ENCODE measurements around the gene SLC2A9.
"Not testable (repeated sequence)": the region's sequence is repeated elsewhere in the genome, so short reads cannot be mapped to it uniquely, and the experiment has no call there.

Gene SLC2A9

DNA sequence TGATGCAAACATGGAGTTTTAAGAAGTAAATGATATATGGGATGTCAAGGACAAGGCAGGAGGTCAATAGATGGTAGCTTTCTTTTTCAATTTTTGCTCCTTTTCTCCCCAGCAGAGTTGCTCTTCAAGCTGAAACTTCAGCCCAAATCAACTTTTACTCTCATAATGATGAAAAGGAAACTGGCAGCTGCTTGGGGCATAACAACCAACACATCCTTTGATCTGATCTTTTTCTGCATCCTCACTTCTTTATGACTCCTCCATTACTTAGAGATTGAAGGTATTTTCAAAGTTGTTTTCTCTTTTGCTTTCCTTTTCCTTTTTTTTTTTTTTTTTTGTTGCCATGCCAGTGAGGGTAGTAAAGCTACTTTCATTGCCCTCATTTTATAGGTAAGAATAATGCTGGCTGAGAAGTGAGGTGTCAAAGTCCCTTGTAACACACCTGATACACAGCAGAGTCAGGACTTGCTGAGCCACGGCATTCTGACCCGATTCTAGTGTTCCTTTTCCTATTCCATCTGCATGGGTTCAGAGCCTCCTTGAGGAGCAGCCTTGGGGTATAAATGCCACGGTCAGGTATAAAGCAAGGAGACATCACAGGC, 26.9 kb downstream of the SLC2A9 start:
- no peak for DNase-seq

DNA sequence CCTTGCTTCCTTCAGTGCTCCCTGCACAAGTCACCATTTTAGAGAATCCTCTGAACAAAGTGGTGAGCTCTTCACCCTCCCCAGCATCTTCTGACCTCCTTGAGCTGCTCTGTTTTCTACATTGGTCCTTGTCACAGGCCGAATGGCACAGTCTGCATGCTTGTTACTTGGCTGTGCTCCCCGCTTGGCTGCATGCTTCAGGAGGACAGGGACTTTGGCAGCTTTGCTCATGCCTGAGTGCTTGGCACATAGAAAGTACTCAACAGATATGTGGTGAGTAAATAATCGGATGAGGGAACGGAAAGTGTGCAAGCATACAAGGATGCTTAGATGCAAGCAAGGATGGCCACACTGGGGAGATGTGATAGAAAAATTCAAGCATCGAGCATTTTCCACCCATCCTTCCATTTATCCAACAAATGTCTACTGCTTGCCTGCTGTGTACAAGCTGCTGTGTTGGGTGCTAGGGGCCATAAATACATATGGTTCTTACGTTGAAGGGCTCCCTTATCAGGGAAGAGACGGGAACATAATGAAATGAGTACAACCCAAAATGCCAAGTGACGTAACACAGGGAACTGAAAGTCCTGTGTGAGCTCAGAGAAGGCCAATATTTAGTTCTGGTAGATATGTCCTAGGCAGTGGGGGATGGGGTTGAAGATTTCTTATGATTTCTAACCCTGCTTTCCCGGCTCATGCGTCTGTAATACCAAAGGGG, 31.2 kb downstream of the SLC2A9 start:
- no peak for DNase-seq

DNA sequence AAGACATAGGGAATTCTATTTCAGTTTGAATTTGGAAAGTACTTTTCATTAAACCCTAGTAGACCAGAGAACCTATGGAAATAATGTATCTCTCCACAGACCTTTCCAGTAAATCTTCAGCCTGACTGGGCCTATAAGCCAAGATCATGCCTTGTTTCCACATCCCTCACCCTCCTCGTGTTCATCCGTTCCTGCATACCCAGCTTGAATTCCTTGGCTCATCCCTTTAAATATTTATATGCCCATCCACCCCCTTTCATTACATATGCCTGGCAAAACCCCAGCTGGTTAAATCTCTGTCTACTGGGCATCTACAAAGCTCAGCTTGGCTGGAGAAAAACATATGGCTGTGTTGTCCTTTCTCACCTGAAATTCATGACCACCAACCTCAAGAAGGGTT, 32.4 kb downstream of the SLC2A9 start:
- DNase-seq: no peak

DNA sequence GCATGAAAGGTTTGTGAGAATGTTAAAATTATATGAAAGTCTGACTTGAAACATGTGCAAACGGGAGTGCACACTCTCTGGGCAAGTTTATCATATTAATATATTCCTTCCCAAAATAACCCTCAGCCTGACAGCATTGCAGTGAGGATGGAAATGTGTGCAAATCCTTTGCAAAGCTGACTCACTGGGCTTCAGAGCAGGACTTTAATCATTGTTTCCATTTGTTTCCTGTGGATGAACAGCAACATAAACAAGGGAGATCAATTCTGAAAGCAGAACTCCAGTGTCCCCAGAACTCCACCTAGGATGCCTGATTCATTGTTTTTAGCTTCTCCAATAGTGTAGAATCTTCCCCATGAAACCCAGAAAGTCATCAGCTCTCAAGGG, 32.9 kb downstream of the SLC2A9 start:
- no peak for DNase-seq

DNA sequence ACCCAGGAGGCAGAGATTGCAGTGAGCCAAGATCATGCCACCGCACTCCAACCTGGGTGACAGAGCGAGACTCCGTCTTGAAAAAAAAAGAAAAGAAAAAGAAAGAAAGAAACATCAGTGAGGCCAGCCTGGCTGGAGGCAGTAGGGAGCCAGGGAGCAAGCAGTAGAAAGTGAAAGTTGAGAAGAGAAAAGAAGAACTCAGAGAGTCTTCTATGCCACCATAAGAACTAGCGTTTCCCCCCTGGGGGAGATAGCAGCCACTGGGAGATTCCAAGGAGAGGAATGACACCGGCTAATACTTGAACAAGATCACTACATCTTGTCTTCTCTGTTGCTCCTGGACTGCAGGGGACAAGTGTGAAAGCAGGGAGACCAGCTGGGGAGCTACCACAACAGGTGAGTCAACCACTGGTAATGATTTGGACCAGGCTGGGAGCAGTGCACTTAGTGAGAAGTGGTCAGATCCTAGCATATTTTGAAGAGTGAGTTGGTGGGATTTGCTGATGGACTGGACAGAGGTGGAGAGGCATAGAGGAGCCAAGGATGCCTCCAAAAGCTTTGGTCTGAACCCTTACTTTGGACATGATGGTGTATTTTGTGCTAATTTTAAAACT, 33.4 kb downstream of the SLC2A9 start:
- no peak for DNase-seq

DNA sequence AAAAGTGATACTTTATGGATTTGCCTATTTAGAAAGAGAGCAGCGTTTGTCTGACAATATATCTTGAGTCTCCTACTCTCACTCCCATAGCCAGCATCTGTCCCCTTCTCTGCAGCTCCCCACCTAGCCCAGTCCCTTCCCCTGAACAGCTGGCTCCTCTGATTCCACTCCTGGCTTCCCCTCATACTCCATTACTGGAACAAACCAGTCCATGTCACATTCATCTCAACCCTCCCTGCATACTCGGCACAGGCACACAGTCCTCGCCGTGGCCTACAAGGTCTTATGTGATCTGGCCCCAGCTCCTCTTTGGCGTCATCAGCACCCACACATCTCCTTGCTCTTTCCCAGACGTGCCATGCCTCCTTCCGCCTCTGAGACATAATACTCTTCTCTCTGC, 36.7 kb downstream of the SLC2A9 start:
- DNase-seq: no peak

DNA sequence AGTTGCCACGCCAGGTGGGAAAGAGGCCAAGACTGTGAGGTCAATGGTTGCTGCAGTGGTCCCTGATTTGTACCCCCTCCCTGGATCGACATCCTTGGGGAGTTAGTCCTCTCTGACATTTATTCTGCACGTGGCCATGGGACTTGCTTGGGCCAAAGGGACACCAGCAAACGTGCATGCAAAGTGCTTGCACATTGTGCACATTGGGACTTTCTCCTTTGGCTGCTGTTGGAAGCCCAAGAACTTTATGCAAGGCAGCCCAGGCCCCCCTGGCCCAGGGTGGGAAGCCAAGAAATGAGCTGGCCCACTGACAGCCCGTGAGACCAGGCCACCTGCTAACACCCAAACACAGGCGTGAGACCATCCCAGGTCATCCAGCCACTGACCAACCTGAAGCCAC, 38.1 kb downstream of the SLC2A9 start:
- DNase-seq: no peak

DNA sequence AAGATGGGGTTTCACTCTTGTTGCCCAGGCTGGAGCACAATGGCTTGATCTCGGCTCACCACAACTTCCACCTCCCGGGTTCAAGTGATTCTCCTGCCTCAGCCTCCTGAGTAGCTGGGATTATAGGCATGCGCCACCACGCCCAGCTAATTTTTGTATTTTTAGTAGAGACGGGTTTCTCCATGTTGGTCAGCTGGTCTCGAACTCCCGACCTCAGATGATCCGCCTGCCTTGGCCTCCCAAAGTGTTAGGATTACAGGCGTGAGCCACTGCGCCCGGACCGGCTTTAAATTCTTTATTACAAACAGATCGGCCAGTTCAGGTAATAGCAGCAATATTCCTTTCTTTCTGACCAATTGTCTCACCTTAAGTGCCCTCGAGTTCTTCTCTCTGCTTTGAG, 39.4 kb downstream of the SLC2A9 start:
- DNase-seq: not testable (repeated sequence)

DNA sequence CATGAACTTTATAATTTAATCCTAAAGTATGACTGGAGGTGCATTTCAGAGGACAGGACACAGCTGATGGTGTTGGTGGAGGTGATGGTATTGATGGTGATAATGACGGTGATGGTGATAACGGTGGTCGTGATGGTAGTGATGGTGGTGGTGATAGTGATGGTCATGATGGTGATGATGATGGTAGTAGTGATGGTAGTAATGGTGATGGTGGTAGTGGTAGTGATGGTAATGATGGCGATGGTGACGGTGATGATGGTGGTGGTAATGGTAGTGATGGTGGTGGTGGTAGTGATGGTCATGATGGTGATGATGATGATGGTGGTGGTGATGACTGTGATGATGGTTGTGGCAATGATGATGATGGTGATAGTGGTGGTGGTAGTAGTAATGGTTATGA, 40.4 kb downstream of the SLC2A9 start:
- no peak for DNase-seq

DNA sequence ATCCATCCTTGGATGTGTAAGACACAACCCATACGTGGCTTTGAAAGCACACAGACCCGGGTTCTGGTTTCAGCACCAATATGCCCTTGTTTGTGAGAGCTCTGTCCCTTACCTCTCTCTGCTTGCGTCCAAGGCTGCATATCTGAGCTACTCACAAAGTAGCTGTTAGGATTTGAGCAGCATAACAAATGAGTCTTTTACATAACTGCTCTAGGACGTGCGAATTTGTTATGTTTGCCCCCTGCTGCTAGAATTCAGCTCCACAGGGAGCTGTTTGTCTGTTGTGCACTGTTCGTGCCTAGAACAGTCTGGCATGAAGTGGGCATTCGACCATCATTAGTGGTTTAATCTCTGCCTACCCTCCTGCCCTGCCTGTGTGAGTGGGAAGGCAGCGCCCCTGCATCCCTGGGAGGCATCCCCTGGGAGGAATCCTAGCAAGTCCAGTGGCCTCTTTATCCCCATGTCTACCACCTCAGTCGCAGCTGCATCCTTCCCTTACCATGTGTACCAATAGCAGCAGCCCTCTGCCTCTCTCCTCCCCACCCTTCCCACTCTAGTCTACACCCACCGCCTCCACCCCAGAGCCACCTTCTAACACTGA, 42.1 kb downstream of the SLC2A9 start:
- DNase-seq: no peak

DNA sequence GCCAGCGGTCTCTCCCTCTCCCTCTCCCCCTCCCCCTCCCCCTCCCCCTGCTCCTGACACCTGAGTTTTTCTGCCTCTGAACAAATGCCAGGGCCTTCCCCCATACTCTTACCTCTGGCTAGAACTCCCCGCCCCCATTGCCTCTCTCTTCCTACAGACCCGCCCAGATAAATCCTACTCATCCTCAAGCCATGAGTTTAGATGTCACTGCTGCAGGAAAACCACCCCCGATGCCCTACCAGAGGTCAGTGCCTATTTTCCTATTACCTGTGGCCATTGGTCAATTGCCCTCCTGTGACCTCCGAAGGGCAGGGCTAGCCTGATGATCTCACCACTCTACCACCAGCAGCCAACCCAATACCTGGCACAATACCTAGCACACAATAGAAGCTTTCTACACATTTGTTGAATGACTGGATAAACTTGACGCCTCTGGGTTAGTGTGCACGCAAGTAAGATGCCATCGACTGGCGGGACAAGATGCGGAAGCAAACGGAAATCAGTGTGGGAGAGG, 43.7 kb downstream of the SLC2A9 start:
- no peak for DNase-seq

DNA sequence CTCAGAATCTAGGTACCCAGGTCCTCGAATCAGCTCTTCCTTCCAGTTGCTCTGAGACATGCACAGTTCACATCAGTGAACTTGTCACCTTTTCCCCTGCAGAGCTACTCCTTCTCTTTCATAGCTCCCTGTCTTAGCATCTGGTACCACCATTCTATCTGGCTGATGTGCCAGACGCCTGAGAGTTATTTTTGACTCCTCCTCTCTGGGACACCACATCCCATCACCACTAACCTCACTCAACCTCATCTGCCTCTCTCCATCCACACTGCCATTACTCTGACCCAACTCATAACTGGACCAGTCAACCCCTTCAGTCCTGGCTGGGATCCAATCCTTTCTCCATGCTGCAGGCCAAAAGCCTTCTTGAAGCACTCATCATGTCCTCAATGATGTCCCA, 44.5 kb downstream of the SLC2A9 start:
- no peak for DNase-seq

DNA sequence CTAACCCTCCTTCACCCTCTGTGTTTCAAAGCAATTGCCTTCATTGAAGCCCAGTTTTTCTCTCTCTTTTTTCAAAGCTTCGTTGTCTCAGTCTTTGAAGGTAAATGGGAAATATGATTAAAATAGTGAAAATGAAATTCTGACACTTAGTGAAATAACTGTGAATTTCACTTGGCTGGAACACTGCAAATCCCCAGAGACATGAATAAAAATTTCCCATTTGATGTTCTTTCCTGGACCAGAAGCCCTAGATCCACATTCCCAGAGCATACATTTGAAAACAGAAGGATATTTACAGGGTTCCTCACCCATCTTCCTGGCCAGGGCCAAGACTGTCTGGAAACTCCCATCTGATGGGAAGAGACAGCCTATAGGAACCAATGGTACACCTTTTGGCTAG, 45.0 kb downstream of the SLC2A9 start:
- DNase-seq: no peak

DNA sequence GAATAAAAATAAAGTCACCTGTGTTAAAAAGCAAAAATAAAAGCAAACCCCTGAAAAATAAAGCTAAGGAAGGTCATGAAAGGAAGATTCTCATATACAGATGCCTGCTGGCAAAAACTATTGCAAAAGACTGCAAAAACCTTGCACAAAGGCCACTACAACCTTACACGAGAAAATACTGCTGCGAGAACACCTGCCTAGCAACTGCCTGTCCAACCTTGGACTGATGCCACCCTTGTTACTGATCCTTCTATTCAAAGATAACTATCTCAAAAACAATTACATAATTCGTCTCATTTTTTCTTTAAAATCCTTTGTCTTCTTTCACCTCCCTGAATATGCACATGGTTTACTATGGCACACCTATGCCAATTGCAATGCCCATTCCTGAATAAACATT, 49.6 kb downstream of the SLC2A9 start:
- DNase-seq: peak in 1 of 2 experiments; percentile 25

DNA sequence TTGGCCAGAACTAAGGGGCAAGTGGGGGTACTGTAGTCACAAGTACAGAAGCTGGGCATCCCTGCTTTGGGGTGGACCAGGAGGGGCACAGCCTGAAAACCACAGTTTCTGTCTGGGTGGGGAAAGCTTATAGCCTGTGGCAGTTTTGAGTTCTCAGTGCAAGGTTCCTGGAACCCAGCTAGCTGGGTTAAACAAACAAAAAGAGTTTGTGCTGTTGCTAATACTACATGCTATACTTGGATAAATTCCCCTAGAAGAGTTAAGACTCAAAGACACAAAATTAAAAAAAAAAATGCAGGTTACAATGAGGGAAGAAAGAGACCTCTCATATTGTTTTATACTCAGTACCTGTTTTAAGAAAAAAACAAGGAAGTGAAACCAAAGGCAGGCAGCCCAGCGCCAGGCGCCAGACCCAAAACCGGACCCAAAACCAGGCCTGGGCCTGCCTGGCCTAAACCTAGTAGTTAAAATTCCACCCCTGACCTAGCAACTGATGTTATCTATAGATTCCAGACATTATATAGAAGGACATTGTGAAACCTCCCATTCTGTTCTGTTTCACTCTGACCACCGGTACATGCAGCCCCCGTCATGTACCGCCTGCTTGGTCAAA, 50.8 kb downstream of the SLC2A9 start:
- DNase-seq: no peak

DNA sequence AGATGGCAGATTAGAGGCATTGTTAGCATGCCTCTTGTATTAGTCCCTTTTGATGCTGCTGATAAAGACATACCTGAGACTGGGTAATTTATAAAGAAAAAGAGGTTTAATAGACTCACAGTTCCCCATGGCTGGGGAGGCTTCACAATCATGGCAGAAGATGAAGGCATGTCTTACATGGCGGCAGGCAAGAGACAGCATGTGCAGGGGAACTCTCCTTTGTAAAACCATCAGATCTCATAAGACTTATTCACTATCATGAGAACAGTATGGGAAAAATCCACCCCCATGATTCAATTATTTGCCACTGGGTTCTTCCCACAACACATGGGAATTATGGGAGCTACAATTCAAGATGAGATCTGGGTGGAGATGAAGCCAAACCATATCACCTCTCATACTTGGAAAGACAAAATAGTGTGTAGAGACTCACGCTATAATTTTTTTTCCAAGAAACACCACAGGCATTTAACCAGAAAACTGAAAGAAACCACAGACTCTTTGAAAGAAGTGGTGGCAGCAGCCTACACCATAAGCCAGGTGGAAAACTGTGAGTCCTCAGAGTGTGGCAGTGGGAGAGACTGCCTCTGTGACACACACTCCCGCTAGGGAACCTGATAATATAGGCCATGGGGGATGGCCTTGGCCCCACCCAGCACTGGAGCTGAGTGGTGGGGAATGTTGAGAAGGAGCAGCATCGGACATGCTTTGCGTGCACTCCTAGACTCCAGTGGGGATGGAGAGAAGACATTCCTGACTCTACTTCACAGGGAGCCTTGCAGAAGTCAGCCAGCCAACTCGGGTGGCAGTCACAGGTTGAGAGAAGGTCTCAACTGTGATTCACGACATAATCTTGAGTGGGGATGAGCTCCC, 51.5 kb downstream of the SLC2A9 start:
- no peak for DNase-seq

DNA sequence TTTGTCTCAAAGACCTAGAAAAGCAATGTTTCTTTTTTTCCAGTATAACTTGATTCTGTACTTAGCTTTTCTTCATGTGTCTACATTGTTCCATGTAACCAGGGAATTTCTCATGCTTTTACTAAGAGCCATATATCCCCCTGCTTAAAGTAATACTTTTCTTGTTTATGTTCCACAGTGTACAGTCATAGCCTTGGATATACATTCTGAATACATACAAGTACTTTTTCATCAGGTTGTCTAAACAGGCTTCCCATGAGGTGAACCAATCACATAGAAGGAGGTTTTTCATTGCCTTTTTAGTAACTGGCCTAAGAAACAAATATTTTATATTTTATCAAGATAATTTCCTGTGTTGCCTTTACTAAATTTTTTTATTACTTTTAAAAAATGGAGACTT, 52.8 kb downstream of the SLC2A9 start:
- DNase-seq: no peak

DNA sequence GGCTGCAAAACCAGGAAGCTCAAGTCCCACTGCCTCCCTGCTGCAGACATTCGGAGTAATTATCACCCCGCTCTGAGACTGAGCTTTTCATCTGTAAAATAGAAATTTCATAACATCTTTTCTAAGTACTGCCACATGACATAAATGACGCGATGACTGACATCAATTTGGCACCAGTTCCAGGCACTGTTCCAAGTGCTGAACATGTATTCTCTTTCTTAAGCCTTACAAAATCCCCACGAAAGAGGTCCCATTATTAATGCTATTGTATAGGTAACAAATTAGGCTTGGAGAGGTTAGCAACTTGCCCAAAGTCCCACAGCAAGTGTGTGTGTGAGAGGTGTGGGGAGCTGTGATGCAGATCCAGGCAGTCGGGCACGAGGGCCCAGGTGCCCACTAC, 56.4 kb downstream of the SLC2A9 start:
- DNase-seq: no peak

DNA sequence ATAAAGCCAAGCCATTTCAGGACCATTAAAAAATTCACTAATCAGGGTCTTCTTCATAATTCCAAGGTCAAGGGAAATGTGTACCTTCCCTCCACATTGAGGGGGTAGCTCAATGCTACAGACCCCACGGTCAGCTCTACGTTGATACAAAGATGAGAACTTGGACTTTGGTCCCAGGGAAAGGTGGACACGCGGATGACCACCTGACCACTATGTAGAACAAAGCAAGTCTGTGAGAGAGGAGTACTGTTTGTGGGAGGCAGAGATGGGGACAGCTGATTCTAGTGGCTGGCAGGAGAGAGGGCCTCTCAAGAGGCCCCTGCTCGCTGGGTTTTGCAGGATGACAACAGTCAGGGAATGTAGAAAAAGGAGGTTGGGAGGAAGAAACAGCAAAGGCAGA, 58.0 kb downstream of the SLC2A9 start:
- DNase-seq: no peak

DNA sequence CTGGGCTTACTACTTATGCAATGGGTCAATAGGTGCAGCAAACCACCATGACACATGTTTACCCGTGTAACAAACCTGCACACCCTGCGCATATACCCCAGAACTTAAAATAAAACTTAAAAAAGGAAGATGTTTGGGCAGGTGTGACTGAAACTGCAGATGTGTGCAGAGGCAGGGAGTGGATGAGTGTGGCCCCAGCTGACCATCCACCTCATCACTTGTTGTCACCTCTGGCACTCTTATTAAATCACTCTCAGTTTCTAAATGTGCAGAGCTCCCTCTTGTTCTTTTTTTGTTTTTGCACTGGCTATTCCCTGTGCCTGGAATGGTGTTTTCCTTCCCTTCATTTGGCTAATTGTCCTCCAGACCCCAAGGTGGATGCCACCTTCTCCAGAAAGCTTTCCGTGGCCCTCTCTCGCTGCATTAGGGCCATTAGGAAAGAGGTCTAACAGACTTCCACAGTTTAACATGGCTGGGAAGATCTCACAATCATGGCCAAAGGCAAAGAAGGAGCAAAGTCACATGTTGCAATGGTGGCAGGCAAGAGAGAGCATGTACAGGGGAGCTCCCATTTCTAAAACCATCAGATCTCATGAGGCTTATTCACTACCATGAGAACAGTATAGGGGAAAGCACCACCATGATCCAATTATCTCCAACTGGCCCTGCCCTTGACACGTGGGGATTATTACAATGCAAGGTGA, 58.5 kb downstream of the SLC2A9 start:
- DNase-seq: no peak

DNA sequence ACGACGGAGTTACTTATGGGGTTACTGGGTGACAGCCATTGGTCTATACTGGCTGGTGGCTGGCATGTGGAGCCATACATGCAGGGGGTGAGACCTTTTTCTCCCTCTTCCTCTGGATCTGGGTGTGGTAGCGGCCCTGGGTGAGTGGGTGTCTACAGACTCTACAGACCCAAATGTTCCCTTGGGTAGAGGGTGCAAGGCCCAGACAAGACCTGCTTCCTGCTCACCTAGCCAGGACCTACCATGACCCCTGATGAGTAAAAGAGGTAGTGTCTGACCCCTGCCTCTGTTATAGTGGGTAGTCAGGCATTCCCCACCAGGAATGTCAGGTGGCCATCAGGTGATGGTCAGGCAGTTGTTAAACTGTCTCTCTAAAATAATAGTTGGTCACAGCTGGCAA, 66.8 kb downstream of the SLC2A9 start:
- DNase-seq: no peak

DNA sequence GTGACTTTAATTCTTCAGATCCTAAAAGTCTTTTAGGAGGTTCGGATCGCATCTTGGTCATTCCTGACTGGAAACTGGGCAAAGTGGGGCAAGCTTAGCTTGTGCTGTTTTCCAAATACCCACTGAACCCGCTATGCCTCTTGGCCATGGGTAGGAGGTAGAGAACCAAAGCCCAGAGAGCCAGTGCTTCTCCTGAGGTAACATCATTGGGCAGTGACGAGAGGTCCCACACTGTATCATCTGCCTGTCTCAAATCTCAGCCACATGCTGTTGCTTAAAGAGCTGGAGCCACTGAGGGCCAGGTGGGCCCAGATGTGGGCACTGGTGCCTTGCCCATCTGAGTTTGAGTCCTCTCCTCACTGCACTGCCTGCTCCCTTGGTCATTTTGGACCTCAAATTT, 68.2 kb downstream of the SLC2A9 start:
- no peak for DNase-seq
